K562 (cell line): ENCODE data around the gene ACTN3. TPM values are rescaled to one million over a fixed set of nuclear protein-coding genes. Genes with fewer than 3 reads are reported as not detected.
A peak's percentile ranks its signal among the peaks of the same experiment; 100 is the strongest.

Experiments
- ATF7 ChIP-seq: fragments of 450-650 bp; IDR thresholded peaks from 2 replicates; pipeline ENCODE4 v1.7.1; 2014; ENCODE audit warnings: mild to moderate bottlenecking, moderate library complexity
- CBFB ChIP-seq: sonication (generic); formaldehyde crosslinking; IDR thresholded peaks from 2 replicates; pipeline ENCODE4 v1.4.0; 2020; ENCODE audit warnings: mild to moderate bottlenecking, missing genetic modification reagents
- FOXK2 ChIP-seq, 2 experiments: fragments of 450-650 bp; IDR thresholded peaks in 1 of 2; conservative IDR thresholded peaks in 1 of 2; 2 replicates each; pipeline ENCODE4 v1.6.1; 2016; ENCODE audit warnings: low read depth in 2 of 2, mild to moderate bottlenecking in 1 of 2
- JUNB ChIP-seq: fragments of 450-650 bp; formaldehyde crosslinking; conservative IDR thresholded peaks from 2 replicates; pipeline ENCODE4 v1.4.0; 2020; ENCODE audit warnings: mild to moderate bottlenecking
- MIER1 ChIP-seq: fragments of 450-650 bp; IDR thresholded peaks from 2 replicates; pipeline ENCODE4 v1.6.1; 2016; ENCODE audit warnings: antibody characterized with exemption, mild to moderate bottlenecking, low read depth
- MTA1 ChIP-seq: fragments of 450-650 bp; IDR thresholded peaks from 2 replicates; pipeline ENCODE4 v1.6.1; 2017; ENCODE audit warnings: borderline replicate concordance
- OTX1 ChIP-seq: fragments of 450-650 bp; formaldehyde crosslinking; IDR thresholded peaks from 2 replicates; pipeline ENCODE4 v1.4.0; 2022; ENCODE audit warnings: mild to moderate bottlenecking
- TEAD4 ChIP-seq, 2 experiments: sonication (generic) in 1 of 2; formaldehyde crosslinking in 1 of 2; IDR thresholded peaks; 2 replicates each; pipeline versions ENCODE4 v1.6.1 to v1.8.0; 2012 to 2022; ENCODE audit warnings: borderline replicate concordance in 1 of 2, inconsistent platforms in 1 of 2, low read length in 1 of 2, mild to moderate bottlenecking in 1 of 2, missing genetic modification reagents in 1 of 2
- ZBTB40 ChIP-seq, 2 experiments: fragments of 450-650 bp in 1 of 2; sonication (generic) in 1 of 2; formaldehyde crosslinking in 1 of 2; IDR thresholded peaks; 2 replicates each; pipeline versions ENCODE4 v1.7.1 to v1.9.0; 2016 to 2022; ENCODE audit warnings: inconsistent platforms in 1 of 2, mild to moderate bottlenecking in 1 of 2, missing genetic modification reagents in 1 of 2
- ZC3H8 ChIP-seq: fragments of 450-650 bp; IDR thresholded peaks from 2 replicates; pipeline ENCODE4 v1.6.1; 2017
- ZNF24 ChIP-seq: fragments of 450-650 bp; IDR thresholded peaks from 2 replicates; pipeline ENCODE4 v1.6.1; 2016
- ZNF444 ChIP-seq: fragments of 250-450 bp; sonication (Bioruptor Pico); IDR thresholded peaks from 2 replicates; pipeline ENCODE4 v1.4.0; 2020; ENCODE audit warnings: mild to moderate bottlenecking, moderate library complexity
- ZNF449 ChIP-seq: fragments of 250-450 bp; sonication (Bioruptor Pico); IDR thresholded peaks from 2 replicates; pipeline ENCODE4 v1.8.0; 2022; ENCODE audit warnings: moderate library complexity, mild to moderate bottlenecking, inconsistent platforms
- ZNF511 ChIP-seq: sonication (generic); formaldehyde crosslinking; IDR thresholded peaks from 2 replicates; pipeline ENCODE4 v1.8.0; 2022; ENCODE audit warnings: mild to moderate bottlenecking, missing genetic modification reagents
- ZNF77 ChIP-seq: fragments of 250-450 bp; sonication (Bioruptor Pico); IDR thresholded peaks from 2 replicates; pipeline ENCODE4 v1.5.0; 2020
- polyA plus RNA-seq, 8 experiments: library from polyadenylated mRNA; depleted of rRNA in 4 of 8; stranded (reverse) in 5 of 8; unstranded in 3 of 8; fragments of >200 nt; fragmentation: Nextera tagmentation in 2 of 8; fragmentation: Illumina TruSeq in 1 of 8; extraction: Ambion mirVana in 2 of 8; extraction: Trizol in 1 of 8; gene quantifications; 2 replicates each; pipeline versions ENCODE4 v1.2.1 to v1.2.3, GENCODE V29; 2011 to 2014; ENCODE audit warnings: inconsistent platforms in 1 of 8, missing spikeins in 1 of 8
- total RNA-seq, 7 experiments: library from RNA; depleted of rRNA in 6 of 7; stranded (reverse); fragments of >200 nt in 6 of 7; fragmentation: Illumina TruSeq in 2 of 7; extraction: Trizol in 2 of 7; gene quantifications; 2 replicates each; pipeline versions ENCODE4 v1.2.1 to v1.2.3, GENCODE V29; 2011 to 2021; ENCODE audit warnings: low replicate concordance in 1 of 7

ACTN3 gene
- total and polyA plus RNA-seq, 9 of the 15 experiments (the other 6 are each of a cell fraction or from before 2014, with no cell fraction given): not detected

- TF ChIP-seq ZNF511 (CRISPR knock-in tag): no peak; the same call in 1 of the 2 replicates
- TF ChIP-seq ZNF449 (CRISPR knock-in tag): no peak
- peak; percentile 47; the same call in 1 of the 2 replicates for TF ChIP-seq ATF7
- TF ChIP-seq OTX1 (CRISPR knock-in tag): 0 out of 2 replicates have a peak, but pooled peaks have one; percentile 79
- no peak for TF ChIP-seq JUNB (CRISPR knock-in tag)
- peak; percentile 49; the same call in 1 of the 2 replicates for TF ChIP-seq MTA1
- TF ChIP-seq ZC3H8: no peak
- TF ChIP-seq FOXK2 (conservative IDR thresholded peaks at IDR 0.05 in 1 of 2, IDR thresholded peaks at IDR 0.05 in 1 of 2; ENCODE audit: low read depth in 2 of 2): peak in 1 of 2 experiments; percentile 85; a peak in 2 of 4 replicates
- no peak for TF ChIP-seq TEAD4 (IDR thresholded peaks at IDR 0.05; ENCODE audit: low read length)
- TF ChIP-seq TEAD4 (CRISPR knock-in tag; IDR thresholded peaks at IDR 0.05; ENCODE audit: borderline replicate concordance): peak; percentile 45; the same call in 1 of the 2 replicates
- 0 out of 2 replicates have a peak, but pooled peaks have one; percentile 18 for TF ChIP-seq MIER1
- no peak for TF ChIP-seq CBFB (CRISPR knock-in tag)
- 0 out of 2 replicates have a peak, but pooled peaks have one; percentile 61 for TF ChIP-seq ZBTB40 (IDR thresholded peaks at IDR 0.05)
- TF ChIP-seq ZBTB40 (CRISPR knock-in tag; IDR thresholded peaks at IDR 0.05): no peak
- no peak for TF ChIP-seq ZNF24
- TF ChIP-seq ZNF77 (CRISPR knock-in tag): 0 out of 2 replicates have a peak, but pooled peaks have one; percentile 32
- 0 out of 2 replicates have a peak, but pooled peaks have one; percentile 34 for TF ChIP-seq ZNF444
Observed at GRCh38 chr11:66593303-66593635, 46.6 kb downstream of the ACTN3 start (continued).
